GM18505 (cell line): Measurements from ENCODE around the gene RANGAP1.

ENCODE experiments used
- ATAC-seq: cut with Tn5 transposase; IDR thresholded peaks from one replicate; pipeline ENCODE4 v1.9.1; 2021; ENCODE audit not compliant: unreplicated experiment
- POLR2A ChIP-seq: IDR thresholded peaks from 4 replicates; pipeline ENCODE4 v1.6.1; 2011; ENCODE audit warnings: borderline replicate concordance; ENCODE audit not compliant: insufficient read depth, insufficient read length; ENCODE audit errors: extremely low read depth

Gene RANGAP1

DNA sequence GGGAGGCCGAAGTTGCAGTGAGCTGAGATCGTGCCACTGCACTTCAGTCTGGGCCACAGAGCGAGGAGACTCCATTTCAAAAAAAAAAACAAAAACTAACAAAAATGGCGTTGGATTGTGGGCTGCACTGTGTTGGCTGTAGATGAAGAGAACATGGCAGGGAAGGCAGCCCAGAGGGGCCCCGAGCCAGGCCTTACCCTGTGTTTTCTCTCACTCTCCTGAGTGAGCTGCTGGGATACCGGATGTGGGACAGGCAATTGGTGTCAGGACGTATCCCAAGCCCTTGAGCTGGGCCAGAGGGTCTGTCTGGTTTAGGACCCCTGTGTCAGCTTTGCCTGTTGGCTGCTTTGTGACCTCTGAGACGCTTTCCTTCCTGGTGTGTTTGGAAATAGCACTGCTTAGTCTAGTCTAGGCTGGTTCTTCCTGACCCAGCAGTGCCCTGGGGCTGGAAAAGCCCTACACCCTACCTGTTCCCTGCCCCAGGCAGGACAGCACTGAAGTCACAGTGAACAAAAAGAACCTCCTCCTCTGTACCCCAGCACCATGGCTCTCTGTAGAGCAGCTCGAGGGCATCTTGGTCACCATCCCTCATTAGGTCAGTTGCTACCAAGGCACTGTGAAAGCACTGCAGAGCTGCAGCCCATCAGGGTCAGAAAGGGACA is 63.0 kb downstream of the RANGAP1 start:
- ATAC-seq: no peak
- no peak for TF ChIP-seq POLR2A

DNA sequence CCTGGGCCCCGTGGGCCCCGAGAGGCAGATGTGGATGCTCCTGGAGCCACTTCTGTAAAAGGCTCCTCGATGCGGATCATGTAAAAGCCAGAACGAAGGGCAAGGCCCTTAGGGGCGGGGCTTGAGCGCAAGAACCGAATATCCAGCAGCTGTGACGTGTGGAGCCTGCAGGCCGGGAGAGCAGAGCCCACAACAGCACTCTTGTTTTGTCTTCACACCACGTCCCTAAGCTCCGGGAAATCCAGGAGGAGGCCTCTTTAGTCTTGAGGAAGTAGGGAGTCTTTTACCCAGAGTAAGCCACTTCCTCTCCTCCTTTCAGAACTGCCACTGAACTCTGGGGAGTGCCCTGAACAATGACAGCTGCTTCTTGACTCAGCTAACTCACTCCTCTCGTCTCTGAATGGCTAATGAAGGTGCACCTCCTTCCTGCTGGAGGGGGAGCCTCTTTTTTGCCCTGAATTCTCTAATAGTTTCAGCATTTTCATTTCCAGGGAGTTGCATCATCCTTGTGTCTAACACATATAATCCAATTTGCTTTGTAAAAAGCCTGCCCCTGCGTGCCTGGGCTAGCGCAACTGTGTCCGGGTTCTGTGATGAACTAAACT is 68.3 kb downstream of the RANGAP1 start:
- ATAC-seq: no peak
- TF ChIP-seq POLR2A: no peak

- no peak for ATAC-seq
- TF ChIP-seq POLR2A: no peak
These were observed 69.0 kb downstream of the RANGAP1 start for GRCh38 chr22:41216984-41217383.

GRCh38 chr22:41215926-41216325 is 70.1 kb downstream of the RANGAP1 start:
- no peak for ATAC-seq
- no peak for TF ChIP-seq POLR2A

GRCh38 chr22:41215409-41215808 is 70.6 kb downstream of the RANGAP1 start:
- no peak for TF ChIP-seq POLR2A
- no peak for ATAC-seq

GRCh38 chr22:41206719-41207118 is 79.3 kb downstream of the RANGAP1 start:
- no peak for ATAC-seq
- TF ChIP-seq POLR2A: no peak

DNA sequence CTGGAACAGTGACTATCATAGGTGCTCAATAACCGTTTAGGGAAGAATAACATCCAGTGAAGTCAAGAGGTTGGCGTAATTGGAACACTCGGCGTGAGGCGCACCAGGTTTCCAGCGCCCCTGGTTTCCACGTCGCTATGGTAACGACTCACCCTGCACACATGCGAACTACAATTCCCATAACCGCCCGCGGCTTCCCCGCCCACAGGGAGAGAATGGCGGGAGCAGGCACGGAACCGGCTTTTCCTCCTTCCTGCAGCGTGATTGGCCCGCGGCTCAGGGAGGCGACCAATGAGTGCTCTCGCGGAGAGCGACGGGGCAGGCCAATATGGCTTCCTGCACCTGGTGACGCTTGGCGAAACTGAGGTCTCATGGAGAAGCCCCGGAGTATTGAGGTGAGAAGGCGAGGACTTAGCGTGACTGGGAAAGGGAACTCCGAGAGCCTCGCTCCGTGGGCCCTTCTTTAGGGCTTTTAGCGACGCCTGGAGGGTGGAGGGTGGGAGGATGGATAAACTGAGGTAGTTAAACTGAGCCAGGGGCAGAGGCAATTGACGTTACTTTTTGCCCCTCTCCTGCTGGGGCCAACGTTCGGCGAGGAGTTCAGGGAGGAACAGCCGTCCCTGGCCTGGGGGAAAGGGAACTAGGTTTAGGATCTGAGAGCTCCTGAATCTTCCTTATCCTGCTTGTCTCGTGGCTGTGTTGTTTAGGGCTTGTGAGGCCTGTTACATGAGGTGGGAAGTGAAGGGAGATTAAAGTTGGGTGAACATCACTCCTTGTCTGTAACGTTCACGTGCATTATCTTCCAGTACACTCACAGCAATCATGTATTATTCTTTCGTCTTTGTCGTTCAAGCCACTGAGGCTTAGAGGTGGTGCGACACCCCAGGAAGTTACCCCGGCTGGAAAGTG is 80.7 kb downstream of the RANGAP1 start, which contains the start of gene L3MBTL2:
TSS of gene L3MBTL2 (plus strand) at position 321 of the 909 bp plus-strand sequence. CDS start at position 372, 51 bp downstream.
- TF ChIP-seq POLR2A: peak; percentile 82
- peak; percentile 95 for ATAC-seq

GRCh38 chr22:41204066-41204465 is 81.9 kb downstream of the RANGAP1 start:
- no peak for TF ChIP-seq POLR2A
- no peak for ATAC-seq

DNA sequence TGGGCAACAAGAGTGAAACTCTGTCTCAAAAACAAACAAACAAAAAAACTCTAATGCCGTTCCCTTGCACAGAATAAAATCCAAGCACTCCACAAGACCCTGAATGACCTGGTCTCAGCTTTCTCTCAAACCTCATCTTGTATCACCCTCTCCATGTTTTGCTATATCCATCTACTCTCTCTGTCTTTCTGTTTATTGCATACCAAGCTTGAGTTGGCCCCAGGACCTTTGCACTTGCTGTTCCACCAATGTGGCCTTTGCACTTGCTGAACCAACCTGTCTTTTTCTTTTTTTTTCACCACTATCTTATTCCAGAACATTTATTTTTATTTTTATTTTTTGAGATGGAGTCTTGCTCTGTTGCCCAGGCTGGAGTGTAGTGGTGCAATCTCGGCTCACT is 82.9 kb downstream of the RANGAP1 start:
- no peak for ATAC-seq
- TF ChIP-seq POLR2A: no peak

DNA sequence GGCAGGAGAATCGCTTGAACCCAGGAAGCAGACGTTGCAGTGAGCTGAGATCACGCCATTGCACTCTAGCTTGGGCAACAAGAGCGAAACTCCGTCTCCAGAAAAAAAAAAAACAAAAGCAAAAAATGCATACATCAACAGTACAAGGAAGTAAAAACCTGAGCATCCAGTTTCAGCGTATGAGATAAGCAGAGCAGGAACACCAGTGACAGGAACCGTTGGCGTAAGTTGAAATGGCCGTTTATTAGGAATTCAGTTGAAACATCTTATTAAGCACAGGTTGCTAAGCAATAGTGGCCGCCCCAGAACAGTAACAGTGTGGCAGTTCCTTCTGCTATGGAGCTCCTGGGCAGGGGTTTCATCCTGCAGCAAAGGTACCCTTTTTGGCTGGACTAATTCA is 84.8 kb downstream of the RANGAP1 start:
- TF ChIP-seq POLR2A: no peak
- no peak for ATAC-seq

- no peak for ATAC-seq
- no peak for TF ChIP-seq POLR2A
These were observed 87.9 kb downstream of the RANGAP1 start for GRCh38 chr22:41198027-41198580.

- ATAC-seq: peak; percentile 82
- TF ChIP-seq POLR2A: no peak
These were observed 88.7 kb downstream of the RANGAP1 start for GRCh38 chr22:41197038-41197972.
